ENCODE measurements around the gene CSTF3.
"Not testable (repeated sequence)": the region's sequence is repeated elsewhere in the genome, so short reads cannot be mapped to it uniquely, and the experiment has no call there.

Gene CSTF3

DNA sequence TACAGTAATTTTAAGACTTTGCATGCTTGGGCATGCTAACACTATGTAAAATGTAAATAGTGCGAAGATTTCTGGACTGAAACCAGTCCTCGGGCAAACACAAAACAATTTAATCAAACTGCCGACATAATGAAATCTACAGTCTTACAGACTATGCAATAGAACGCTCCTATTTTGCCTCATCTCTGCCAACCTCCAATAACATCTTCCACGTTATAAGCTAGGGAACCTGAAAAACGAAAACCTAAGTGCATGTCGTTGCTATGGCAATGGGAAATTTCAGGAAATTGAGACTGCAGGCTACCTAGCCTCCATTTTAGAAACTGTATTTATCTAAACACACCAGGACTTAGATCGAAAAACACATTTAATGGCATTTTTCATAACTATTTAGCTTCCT, 1.1 kb downstream of the CSTF3 start:
- FAIRE-seq, result no peak

DNA sequence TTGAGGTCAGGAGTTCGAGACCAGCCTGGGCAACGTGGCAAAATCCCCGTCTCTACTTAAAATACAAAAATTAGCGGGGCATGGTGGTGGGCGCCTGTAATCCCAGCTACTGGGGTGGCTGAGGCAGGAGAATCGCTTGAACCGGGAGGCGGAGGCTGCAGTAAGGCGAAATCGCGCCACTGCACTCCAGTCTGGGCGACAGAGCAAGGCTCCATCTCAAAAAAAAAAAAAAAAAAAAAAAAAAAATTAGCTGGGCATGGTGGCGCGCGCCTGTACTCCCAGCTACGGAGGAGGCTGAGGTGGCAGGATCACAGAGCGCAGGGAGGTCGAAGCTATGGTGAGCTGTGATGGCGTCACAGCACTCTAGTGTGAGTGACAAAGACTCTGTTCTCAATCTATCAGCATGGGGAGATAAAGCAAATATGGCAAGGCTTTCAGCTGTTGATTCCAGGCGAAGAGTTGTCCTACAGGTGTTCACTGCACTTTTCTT, 1.9 kb downstream of the CSTF3 start:
- not testable (repeated sequence) for FAIRE-seq

DNA sequence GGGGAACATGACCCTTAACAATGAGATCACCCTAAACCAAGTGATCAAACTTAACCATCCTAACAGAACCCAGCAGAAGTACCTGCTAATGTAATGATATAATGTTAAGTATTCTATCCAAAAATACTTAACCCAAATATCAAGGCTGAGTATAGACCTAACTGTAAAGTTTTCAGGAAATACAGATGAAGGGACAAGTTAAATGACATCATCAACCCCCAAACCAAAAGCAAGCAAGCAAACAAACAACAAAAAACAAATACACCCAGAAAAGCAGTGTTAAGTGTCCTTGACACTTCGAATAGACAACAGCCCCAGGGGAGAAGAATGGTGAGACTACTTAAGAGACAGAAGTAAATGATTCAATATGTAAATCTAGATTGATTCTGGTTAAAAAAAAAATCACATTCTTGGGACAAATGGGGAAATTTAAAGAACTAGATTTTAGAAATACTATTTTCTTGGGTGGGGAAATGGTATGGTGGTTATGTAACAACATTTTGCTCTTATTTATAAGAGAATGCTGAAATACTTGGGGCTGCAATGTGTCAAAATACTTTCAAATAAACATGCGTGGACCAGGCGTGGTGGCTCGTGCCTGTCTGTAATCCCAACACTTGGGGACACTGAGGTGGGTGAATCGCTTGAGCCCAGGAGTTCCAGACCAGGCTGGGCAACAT, 2.5 kb downstream of the CSTF3 start:
- no peak for FAIRE-seq

DNA sequence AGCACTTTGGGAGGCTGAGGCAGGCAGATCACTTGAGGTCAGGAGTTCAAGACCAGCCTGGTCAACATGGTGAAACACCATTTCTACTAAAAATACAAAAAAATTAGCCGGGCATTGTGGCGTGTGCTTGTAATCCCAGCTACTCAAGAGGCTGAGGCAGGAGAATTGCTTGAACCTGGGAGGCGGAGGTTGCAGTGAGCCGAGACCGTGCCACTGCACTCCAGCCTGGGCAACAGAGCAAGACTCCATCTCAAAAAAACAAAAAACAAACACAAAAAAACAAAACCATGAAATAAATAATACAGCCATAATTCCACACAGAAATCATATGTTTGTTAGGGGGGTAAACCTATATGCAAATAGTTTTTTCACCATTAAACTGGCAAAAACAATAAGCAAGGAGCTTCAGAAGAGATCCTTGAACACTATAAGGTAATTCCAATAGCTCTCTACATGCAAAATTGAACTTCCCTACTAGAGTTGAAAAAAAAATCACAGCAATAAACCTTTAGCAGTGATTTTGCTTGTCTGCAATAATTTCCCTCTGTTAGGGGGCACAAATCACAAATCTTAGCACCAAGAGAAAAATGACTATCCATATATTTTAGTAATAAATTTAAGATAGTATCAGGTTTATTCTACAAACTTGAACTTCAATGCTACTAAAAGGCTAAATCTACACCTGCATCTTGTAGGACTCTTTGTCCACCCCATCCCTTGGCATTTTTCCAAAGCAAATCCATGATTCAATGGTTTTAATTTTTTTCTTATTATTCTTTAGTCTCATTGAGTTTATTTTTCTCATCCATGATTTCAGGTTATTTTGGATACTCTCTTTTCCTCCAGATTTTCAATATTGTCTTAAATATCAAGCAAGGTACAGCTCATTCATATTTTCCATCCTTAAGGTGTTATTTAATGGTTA, 3.9 kb downstream of the CSTF3 start:
- FAIRE-seq, result no peak

DNA sequence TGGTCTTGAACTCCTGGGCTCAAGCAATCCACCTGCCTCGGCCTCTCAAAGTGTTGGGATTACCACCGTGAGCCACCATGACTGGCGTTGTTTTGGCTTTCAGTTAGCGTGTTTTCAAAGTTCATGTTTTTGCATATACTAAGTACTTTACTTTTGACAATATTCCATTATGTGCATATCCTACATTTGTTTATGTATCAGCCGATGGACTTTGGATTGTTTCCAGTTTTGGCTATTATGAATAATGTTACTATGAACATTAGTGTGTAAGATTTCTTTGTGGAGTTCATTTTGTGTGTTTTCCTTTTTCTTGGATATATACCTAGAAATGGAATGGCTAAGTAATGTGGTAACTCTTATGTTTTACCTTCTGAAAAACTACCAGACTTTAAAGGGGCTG, 9.9 kb downstream of the CSTF3 start:
- FAIRE-seq, result no peak

DNA sequence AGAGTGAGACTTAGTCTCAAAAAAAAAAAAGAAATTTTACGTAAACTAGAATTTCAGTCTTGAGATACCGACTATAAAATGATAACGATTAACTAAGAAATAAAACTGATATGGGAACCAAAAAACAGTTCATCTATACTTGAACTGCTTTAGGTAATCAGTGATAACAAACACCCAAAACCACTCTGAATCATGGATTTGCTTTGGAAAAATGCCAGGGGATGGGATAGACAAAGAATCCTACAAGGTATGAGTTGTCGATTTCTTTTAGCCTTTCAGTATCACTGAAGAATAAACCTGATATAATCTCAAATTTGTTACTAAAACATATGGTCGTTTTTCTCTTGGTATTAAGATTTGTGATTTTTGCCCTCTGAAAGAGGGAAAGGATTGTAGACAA, 13.7 kb downstream of the CSTF3 start:
- FAIRE-seq, result no peak

DNA sequence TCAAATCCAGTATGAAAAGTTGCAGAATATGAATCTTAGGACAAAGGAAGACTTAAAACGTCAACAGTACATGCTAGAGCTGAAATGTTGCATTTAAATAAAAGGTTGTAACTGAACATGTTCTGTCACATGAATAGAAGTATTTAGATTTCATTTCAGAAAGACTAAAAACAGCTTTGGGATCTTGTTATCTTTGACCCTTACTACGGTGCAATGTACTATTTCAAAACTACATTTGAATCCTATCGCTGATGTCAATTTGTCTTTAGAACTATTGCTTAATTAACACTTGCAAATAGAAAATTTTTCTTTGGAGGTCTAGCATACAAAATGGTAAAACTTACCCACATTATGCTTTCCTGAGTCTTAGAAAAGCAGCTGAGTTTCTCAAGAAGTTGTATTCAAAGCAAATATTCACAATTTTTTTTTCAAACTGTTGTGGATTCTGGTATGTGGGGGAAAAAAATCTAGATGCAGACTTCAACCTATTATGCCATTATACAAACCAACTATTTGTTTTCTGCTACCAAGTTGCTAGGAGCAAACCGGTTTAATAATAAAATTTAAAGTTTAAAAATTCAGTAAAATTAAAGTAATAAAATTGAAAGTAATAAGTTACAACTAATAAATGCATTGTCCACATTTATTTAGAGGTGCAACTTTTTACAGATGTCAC, 25.4 kb downstream of the CSTF3 start:
- FAIRE-seq, result peak; percentile 59

DNA sequence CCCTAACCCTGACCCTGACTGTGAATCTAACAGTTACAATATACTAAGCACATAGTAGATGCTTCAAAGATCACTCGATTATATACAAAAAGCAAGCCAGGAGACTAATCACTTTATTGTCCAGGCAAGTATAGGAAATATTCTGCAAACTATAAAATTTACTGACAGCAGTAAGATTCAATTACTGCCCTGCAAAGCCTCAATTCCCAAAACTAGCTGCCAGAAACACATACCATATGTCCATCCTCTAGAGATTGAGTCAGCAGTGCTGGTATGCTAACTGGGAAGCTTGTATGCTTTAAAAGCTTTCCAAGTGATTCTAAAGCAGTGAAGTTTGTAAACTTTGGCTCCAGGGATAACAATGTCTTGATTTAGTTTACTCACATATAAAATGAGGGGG, 26.1 kb downstream of the CSTF3 start:
- FAIRE-seq, result no peak

DNA sequence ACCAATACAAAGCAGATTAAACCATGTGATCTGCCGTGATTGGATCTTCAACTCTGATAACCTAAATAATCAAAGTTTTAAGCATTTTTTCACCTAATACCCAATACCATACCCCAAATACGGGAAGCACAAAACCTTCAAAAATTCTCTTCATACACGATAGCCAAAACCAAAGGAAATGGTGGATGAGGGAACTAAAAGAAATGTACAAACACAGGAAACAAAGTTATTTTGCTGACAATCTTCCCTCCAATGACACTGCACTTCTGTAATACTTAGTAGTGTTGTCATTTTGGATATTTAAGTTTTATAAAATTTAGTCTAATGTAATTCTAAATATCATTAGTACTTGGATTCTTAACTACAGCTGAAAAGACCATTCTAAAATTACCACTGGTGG, 27.0 kb downstream of the CSTF3 start:
- no peak for FAIRE-seq

DNA sequence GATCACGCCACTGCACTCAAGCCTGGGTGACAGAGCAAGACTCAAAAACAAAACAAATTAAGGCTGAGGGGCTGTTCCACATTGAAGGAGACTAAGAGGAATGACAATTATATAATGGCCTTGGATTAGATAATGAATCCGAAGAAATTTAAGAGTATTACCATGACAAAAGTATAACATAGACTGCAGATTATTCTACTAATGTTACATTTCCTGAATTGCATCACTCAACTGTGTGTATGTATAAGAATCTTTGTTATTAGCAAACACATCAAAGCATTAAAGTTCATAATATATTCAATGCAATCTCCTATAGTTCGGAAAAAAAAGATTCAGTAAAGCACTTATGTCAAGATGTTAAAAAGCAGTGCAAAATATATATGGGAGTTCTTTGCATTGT, 27.5 kb downstream of the CSTF3 start:
- FAIRE-seq, result no peak

DNA sequence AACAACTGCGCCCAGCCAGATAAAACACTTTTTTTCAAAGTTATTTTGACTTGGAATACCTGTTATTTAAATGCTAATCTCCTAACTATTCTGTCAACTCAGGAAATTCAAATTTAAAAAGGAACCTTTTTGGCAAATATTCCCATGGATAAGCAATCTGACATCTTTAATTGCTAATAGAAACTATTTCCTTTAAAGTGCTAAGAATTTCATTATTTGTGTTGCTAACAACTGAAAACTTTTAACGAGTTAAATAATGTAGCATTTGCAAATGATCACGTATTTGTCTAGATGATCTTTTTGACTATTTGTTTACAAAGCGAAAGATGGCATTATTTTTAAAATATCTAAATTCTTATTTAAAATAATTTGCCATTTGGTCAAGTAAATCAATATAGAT, 28.8 kb downstream of the CSTF3 start:
- FAIRE-seq, result no peak

DNA sequence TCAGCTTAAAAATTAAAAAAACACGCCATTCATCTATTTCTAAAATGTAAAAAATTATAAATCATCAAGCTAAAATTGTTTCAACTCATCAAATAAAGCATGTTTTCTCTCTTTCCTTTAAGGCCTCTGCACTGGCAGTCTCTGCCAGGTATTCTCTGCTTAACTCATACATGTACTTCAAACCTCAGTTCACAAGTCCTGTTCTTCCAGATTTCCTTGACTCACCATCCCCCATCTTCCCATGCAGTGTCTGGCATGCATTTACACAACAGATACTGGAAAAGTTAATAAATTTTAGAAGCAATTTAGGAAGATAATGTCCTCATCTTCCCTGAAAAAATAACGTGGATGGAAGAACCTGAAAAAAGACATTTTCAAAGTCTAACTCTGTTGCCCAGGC, 32.5 kb downstream of the CSTF3 start:
- FAIRE-seq, result no peak

DNA sequence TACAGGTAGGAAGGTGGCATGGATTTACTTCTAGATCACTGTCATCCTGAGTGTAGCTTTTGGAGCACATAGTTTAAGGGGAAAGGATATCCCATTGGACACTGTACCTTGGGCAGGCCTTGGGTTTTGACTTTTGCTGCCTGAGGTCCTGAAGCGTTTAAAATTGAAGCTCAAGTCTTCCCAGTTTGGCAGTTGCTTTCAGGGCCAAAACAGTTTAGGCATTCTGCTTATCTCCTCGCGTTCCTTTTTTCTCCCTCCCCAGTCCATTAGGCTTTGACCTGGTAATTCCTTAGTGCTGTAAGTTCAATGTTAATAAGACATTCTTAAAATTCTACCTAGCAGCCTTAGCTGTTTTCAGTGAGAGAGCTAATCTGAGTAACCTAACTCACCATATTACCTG, 35.7 kb downstream of the CSTF3 start:
- no peak for FAIRE-seq

DNA sequence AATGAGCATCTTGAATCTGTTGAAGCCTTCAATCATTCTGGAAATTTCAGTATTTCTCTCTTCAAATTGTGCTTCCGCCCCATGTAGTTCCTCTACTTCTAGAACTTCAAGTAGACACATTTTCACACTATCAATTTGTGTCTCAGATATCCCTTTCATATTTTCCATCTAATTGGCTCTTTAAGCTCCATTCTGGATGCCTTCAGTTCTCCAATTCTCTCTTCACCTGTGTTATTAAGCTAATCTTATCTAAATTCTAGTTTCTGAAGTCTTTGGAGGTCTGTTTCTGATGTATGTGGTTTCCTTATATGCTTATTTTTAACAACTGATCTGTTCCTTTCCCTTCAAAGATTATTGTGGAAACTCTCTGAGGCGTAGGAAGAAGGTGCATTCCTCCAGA, 36.3 kb downstream of the CSTF3 start:
- FAIRE-seq, result no peak

DNA sequence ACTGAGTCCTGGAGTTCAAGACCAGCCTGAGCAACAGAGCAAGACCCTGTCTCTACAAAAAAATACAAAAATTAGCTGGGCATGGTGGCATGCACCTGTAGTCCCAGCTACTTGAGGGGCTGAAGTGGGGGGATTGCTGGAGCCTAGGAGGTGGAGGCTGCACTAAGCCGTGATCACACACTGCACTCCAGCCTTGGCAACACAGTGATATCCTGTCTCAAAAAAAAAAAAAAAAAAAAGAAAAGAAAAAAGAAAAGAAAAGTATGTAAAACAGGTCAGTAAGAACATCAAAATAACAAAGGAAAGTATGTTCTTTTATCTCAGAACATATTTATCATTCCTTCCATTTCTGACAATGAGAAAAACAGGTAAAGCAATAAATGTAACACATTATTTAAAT, 38.6 kb downstream of the CSTF3 start:
- not testable (repeated sequence) for FAIRE-seq

DNA sequence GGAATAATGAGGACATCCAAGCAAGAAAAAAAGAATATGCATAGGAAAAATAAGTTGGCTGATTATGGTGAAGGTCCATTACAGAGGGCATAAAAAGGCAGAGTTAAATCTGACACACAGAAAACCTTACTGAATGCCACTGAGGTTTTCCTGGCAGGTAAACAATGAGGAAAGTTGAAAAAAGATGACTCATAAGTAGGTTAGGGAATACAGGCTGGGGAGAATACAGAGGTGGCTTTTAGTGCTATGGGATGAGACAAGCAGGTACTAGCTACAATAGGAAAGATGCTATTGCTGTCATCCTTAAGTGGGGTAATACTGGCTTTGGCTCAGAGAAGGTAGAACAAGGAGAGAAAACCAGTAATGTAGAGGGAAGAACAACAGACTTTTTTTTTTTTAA, 44.7 kb downstream of the CSTF3 start:
- no peak for FAIRE-seq

DNA sequence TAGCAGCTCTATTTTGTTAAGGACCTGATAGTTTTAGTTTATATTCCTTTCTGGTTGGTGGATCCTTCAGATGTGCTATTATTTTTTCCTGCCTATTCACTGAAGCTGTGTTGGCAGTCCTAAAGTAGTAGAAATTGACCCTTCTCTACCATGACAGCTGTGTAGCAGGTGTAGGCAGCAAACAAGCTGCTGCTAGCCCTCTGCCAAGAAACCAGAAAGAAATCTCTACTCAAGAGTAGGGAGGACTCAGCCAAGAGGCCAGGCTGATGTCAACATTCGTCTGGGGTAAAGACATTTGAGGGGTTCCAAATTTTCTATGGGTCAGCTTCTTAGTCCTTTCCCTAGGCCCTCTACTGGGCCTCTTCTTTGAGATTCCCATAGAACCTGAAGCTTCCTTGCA, 51.2 kb downstream of the CSTF3 start:
- no peak for FAIRE-seq

DNA sequence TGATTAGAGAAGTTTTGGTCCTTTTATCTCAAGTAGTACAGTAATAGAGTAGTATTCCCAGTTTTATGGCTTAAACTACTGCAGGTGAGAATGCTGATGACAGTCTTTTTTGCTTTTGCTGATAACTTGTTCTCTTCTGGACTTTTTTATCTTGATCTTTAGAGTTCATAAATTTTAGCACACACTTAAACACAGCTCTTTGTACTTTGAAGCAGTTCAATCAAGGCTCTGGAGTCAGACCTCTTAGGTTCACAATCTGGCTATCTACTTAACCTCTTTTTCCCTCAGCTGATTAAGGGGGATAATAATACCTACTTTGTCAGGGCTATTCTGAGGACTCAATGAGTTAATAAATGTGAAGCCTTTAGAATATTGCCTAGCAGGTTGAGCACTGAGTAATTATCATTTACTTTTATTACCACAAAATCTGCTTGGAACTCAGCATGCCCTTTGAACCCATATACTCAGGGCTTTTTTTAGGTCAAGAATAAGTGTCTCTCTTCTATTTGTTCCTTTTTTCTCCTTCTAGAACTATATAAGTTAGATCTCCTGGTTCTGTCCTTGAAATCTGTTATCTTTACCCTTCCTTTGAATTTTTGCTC, 51.9 kb downstream of the CSTF3 start:
- no peak for FAIRE-seq

DNA sequence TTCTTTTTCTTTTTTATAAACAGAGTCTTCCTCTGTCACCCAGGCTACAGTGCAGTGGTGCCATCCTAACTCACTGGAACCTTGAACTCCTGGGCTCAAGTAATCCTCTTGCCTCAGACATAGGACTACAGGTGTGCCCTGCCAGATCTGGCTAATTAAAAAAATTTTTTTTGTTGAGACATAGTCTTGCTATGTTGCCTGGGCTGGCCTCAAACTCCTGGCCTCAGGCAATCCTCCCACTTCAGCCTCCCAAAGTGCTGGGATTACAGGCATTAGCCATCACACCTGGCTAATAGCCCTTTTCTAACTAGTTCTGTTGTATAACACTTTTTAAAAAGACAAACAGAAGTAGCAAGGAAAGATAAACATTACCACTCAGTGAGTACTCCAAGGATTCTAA, 57.4 kb downstream of the CSTF3 start:
- FAIRE-seq, result no peak

DNA sequence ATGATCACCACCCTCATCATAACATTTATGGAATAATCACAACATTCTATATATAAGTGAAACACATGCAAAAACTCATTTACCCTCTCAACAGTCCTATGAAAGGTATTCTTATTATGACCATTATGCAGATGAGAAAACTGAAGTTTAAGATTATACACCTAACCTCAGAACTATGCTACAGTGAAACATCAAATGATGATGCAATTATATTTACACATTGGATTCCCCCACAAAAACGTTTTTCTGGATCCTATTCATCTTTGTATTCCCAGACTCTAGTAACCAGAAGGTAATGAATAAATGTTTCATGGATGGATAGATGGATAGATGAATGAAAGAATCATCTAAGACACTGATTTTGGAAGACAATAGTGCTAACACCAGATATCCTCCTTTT, 67.1 kb downstream of the CSTF3 start:
- no peak for FAIRE-seq

DNA sequence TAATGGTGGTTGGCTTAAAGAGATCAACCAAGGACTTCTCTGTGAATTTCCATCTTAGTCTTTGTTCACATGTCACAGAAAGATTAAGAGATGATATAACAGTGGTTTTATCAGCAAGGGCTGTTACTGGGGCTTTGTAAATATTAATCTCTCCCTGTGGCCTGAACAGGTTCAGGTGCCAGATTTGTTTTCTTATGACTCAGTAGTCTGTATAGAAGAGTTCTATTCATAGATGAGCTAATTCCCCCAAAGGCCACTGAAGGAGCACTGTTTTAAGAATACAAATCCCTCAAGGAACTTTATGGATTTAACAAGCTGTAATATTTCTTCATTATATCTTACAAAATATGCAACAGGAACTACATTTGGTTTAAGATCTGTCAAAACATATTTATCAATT, 71.5 kb downstream of the CSTF3 start:
- FAIRE-seq, result no peak

DNA sequence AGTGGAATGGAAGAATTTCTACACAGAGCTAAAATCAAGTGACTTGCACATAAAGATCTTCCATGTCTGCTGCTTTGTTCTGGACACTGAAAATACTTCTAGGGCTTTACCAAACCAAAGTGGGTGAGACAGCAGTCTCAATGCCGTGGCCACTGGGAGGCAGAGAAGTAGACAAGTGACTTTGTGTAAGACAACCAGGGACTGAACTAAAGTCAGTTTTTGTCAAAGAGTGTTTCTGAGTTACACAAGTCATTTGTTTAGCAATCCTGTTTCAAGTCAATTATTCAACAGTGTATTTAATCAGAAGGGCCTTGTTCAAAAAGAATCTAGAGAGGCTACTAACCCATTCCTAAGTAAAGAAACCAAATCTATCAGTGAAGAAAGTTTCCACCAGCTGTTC, 75.3 kb downstream of the CSTF3 start:
- no peak for FAIRE-seq

DNA sequence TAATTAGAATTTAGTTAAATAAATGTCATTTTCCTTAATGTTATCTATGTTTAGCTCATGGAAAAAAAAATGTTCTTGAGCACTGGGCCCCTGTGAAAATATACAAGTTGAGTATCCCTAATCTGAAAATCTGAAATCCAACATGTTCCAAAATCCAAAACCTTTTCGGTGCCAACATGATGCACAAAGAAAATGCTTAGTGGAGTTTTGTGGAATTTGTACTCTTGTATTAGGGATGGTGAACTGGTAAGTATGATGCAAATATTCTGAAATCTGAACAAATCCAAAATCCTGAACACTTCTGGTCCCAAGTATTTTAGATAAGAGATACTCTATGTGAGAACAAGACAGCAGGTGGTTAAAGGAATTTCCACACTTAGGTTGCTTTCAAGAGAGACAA, 77.4 kb downstream of the CSTF3 start:
- FAIRE-seq, result no peak
